Fibroblast of pulmonary artery (primary cell): ENCODE measurements around the gene NOP56.

ENCODE experiments used
- DNase-seq: peaks from one replicate; pipeline ENCODE4 v3.0.0-alpha.2; 2010; ENCODE audit warnings: low read depth
- H3K4me3 ChIP-seq: replicated peaks from 2 replicates; pipeline ENCODE4 v1.5.1; 2011; ENCODE audit warnings: low read depth, mild to moderate bottlenecking, control low read depth, low read length, moderate library complexity
- CTCF ChIP-seq: IDR thresholded peaks from 2 replicates; pipeline ENCODE4 v1.5.1; 2011; ENCODE audit warnings: mild to moderate bottlenecking, control low read depth, low read length, inconsistent platforms; ENCODE audit errors: missing control alignments

Gene NOP56

GRCh38 chr20:2703716-2704475, 51.5 kb downstream of the NOP56 start:
- no peak overlapping the region for H3K4me3 ChIP-seq
- no peak for DNase-seq
- TF ChIP-seq CTCF, result no peak

- no peak overlapping the region for H3K4me3 ChIP-seq
- no peak for DNase-seq
Observed at GRCh38 chr20:2705931-2706645, 53.7 kb downstream of the NOP56 start.

GRCh38 chr20:2706688-2707352, 54.4 kb downstream of the NOP56 start:
- no peak for DNase-seq
- no peak for TF ChIP-seq CTCF
- no peak overlapping the region for H3K4me3 ChIP-seq

More at GRCh38 chr20:2705931-2706645, 53.7 kb downstream of the NOP56 start:
- TF ChIP-seq CTCF, result no peak

GRCh38 chr20:2707353-2708072, 55.1 kb downstream of the NOP56 start:
- H3K4me3 ChIP-seq, result no peak overlapping the region
- no peak for TF ChIP-seq CTCF
- DNase-seq, result no peak
